ENCODE data around the gene GALE. TPM values are rescaled to one million over a fixed set of nuclear protein-coding genes. Genes with fewer than 3 reads are reported as not detected.

GALE gene
- total RNA-seq, 2 donors from 2014 or later = 163 to 208 TPM

GRCh38 chr1:23751050-23751814 lies 49.3 kb downstream of the GALE start:
- no peak overlapping the region for H3K27ac ChIP-seq
- peak; percentile 49 for TF ChIP-seq CTCF (IDR thresholded peaks at IDR 0.05)
- H3K9me3 ChIP-seq = no peaks in the 10 kb centered on the region
- intact Hi-C loops (cut with DNase I) = loop anchor here (5.0 kb wide), 1 partner anchor 114 kb away; no protein-coding TSS in a partner anchor
- H3K4me3 ChIP-seq = no peak overlapping the region
- peak; percentile 38 for DNase-seq
- no peaks in the 10 kb centered on the region for H3K4me1 ChIP-seq
- no peaks in the 10 kb centered on the region for H3K27me3 ChIP-seq
- no peak overlapping the region for H3K9ac ChIP-seq (ENCODE audit: low read depth in 2 of 2, low read length in 2 of 2)
- H3K36me3 ChIP-seq = peaks cover 32% of the 10 kb centered on the region

GRCh38 chr1:23748016-23748415 lies 52.5 kb downstream of the GALE start:
- DNase-seq = no peak
- Histone ChIP-seq H3K36me3 (peaks cover 13% of the 10 kb centered on the region), H3K4me1 (peaks cover 8% of the 10 kb centered on the region), H3K9me3 (no peaks in the 10 kb centered on the region), H3K27me3 (no peaks in the 10 kb centered on the region), H3K27ac (no peak overlapping the region), H3K9ac (ENCODE audit: low read depth in 2 of 2, low read length in 2 of 2) (no peak overlapping the region), H3K4me3 (no peak overlapping the region)
- intact Hi-C loops (cut with DNase I) = no loop called here
- no peak for TF ChIP-seq CTCF (IDR thresholded peaks at IDR 0.05)

Other genes with a start within 250 kb of the GALE start
- 100 to 1,000 TPM; 106 to 221 TPM for gene ID3, start 241.3 kb downstream of the GALE start, total RNA-seq
- gene RPL11, start 108.9 kb downstream of the GALE start, total RNA-seq = 100 to 1,000 TPM; 871 to 897 TPM
- 10 to 100 TPM; 32.6 to 33.0 TPM for gene ELOA, start 57.3 kb downstream of the GALE start, total RNA-seq
- 10 to 100 TPM; 51.5 to 51.6 TPM for gene PITHD1, start 22.3 kb downstream of the GALE start, total RNA-seq
- 10 to 100 TPM; 76.3 to 93.7 TPM for gene LYPLA2, start 9.6 kb downstream of the GALE start, total RNA-seq
- 100 to 1,000 TPM in 1 of 2 donors, 10 to 100 TPM in 1; 66.2 to 110 TPM for gene HMGCL, start 24.7 kb upstream of the GALE start, total RNA-seq
- 100 to 1,000 TPM in 1 of 2 donors, 10 to 100 TPM in 1; 70.1 to 165 TPM for gene FUCA1, start 67.5 kb upstream of the GALE start, total RNA-seq
- gene CNR2, start 112.6 kb upstream of the GALE start, total RNA-seq = under 1 TPM; 0.12 to 0.13 TPM
- gene PNRC2, start 159.1 kb upstream of the GALE start, total RNA-seq = 100 to 1,000 TPM; 152 to 170 TPM
- 100 to 1,000 TPM in 1 of 2 donors, 10 to 100 TPM in 1; 76.8 to 115 TPM for gene SRSF10, start 179.6 kb upstream of the GALE start, total RNA-seq